HL-60/S4 (cell line): ENCODE data around the gene SPAG7.

Experiments used
- in situ Hi-C: fragments of 300-500 bp; cut with MboI; formaldehyde crosslinking; loops from 2 replicates; pipeline ENCODE4 v1.14.3; 2022; ENCODE audit warnings: low sequenced_read_pairs

Gene SPAG7, protein sequence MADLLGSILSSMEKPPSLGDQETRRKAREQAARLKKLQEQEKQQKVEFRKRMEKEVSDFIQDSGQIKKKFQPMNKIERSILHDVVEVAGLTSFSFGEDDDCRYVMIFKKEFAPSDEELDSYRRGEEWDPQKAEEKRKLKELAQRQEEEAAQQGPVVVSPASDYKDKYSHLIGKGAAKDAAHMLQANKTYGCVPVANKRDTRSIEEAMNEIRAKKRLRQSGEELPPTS

DNA sequence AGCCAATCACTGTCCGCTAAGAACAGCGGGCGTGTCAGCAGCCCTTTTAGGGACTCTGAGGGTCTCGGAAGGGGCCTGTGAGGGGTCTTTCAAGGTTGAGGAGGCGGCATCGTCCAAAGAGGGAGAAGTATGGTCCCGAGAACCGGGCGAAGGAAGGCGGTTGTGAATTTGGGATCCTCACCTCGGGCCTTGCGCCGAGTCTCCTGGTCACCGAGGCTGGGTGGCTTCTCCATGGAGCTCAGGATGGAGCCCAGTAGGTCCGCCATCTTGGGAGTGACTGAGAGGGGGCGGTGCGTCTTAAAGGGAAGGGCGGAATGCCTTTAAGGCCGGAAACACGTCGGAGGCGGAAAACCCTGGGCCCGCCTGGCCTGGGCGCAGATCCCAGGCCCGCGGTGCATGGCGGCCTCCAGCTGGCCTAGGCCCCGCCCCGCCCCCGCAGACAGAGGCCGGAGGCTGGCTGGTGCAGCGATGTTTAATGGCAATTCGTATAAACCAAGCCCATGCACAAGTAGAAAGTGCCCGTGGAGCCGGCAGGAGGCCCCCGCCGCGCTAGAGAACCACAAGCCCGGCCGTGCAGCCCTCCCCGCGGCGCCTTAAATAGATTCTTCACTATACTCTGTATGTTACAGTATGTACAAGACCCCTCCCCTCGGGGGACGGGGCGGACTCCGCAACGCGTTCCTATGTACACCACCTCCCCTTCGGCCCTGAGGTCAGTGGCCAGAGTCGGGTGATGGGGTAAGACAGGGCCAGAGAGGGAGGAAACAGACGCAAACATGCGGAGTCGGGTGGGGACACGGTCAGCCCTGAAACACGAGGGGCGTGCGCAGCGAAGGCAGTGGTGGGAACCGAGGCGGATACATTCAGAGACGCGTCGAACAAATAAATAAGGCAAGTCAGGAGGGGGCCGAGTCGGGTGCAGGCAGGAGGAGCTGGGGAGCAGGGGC is at the start of gene SPAG7:
SPAG7 (minus strand) TSS at position 279 of the 947 bp plus-strand sequence; CDS start at position 266, 13 bp downstream.
- in situ Hi-C loops = no loop called here

DNA sequence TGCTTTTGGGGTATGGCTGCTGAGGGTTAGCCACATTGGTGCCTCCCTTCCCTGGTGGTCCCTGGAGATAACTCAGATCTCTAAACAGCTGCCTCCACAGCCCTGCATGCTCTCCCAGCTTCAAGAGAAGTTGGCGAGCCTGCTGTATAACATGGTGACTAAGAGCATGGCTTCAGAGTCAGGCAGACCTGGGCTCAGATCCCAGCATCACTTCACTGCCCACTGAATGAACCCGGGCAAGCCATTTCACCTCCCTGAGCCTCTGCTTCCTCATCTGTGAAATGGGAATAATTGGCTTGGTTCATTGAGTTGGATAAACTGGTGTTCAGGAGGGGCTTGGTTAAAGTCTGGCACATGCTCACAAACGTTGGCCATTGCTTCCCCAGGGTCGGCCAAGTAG is 46.7 kb upstream of the SPAG7 start:
- in situ Hi-C loops = no loop called here

DNA sequence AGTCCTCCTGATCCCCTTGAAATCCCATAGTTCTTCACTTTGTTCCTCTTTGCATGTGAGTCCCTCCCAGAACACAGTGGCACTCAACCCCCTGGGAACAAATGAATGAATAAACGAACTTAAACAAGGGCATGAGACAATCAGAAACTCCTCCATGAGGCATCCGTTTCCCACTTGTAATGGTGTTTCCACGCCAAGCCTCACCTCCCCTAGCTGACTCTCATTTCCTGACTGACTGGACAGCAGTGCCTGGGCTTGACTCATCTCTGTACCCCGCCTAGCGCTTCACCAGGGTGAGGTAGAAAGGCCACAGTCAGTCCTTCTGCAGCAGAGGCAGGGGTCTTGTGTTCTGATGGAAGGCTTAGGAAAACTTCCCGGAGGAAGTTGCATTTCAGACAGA is 44.3 kb upstream of the SPAG7 start:
- in situ Hi-C loops = no loop called here

DNA sequence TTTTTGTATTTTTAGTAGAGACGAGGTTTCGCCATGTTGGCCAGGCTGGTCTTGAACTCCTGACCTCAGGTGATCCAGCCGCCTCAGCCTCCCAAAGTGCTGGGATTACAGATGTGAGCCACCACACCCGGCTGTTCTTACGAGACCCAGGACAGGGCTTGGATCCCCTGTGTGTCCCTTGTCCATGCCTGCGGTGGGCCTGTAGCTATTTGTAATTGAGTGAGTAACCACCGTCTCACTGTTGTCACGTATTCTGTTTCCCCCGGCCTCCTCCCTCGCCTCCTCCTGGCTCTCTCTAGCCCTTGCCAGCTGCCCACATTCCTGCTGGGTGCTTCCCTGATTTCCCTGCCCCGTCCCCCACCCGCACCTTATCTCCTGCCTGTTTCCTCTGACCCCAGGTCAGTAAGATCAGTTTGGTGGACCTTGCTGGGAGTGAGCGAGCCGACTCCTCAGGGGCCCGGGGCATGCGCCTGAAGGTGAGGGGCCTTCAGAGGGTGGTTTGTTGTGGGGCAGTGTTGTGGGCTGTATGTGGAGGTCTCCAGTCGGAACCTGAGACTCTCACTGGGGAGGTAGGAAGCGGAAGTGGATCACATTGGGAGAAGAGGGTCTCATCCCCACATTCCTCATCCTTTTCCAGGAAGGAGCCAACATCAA is 35.7 kb upstream of the SPAG7 start:
- in situ Hi-C loops = no loop called here

DNA sequence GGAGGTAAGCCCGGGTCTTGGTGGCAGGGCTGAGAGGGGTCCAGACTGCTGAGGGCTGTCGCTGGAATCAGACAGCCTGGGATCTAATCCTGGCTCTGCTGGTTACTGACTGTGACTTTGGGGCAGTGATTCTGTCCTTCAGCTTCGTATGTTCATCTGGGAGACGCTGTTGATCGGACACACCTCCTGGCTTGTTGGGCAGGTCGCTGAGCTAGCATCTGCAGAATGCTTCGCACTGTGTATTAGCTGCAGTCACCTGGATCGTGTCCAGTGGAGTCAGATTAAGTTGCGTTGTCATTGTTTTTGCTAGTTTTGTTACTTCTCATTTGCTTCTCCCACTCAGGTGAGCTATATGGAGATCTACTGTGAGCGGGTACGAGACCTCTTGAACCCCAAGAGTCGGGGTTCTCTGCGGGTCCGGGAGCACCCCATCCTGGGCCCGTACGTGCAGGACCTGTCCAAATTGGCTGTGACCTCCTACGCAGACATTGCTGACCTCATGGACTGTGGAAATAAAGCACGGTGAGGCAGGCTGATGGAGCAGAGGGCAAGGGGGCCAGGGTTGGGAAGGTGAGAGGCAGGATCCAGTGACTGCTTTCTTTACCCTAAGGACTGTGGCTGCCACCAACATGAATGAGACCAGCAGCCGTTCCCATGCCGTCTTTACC is 34.6 kb upstream of the SPAG7 start:
- in situ Hi-C loops = no loop called here

DNA sequence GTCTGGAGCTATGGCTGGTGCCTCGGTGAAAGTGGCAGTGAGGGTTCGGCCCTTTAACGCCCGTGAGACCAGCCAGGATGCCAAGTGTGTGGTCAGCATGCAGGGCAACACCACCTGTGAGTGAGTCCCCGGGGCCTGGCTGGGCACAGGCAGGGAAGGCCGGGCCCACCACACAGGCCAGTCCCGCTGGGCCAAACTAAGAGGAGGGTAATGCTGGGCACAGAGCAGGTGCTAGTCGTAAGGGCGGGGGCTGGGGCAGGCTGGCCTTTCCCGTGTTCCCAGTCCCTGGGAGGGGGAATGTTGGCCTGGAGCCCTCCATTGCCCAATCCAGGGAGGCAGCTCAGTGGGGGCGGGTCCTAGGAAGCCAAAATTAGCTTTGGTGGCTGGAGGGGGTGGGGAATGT is 32.6 kb upstream of the SPAG7 start:
- in situ Hi-C loops = no loop called here

DNA sequence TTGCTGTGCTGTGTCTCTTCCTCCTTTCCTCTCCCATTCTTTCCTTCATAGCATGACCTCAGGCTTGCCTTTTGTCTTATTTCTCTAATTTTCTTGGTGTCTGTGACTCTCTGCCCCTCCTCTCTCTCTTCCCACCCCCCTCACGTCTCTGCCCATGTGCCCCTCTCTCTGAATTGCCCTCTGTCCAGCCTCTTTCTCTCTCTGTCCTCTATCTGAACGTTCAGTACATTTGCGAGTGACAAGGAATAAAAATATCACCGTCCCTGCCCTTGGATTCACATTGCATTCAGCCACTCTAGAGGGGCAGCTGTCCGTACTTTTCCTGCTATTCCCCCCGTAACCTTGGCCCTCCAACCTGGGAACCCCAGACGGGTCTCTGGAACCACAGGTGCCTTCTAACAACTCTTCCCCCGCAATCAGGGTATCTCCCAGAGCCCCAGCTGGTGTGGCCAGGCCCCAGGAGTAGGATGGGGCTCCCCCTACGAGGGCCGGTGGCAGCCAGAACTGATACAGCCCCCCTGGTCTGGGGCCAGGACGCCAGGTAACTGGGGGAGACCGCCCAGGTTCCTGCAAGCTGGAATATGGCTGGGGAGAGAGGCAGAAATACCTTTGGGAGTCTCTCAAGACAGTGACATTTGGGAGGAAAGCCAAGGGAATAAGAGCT is 31.9 kb upstream of the SPAG7 start:
- in situ Hi-C loops = no loop called here

DNA sequence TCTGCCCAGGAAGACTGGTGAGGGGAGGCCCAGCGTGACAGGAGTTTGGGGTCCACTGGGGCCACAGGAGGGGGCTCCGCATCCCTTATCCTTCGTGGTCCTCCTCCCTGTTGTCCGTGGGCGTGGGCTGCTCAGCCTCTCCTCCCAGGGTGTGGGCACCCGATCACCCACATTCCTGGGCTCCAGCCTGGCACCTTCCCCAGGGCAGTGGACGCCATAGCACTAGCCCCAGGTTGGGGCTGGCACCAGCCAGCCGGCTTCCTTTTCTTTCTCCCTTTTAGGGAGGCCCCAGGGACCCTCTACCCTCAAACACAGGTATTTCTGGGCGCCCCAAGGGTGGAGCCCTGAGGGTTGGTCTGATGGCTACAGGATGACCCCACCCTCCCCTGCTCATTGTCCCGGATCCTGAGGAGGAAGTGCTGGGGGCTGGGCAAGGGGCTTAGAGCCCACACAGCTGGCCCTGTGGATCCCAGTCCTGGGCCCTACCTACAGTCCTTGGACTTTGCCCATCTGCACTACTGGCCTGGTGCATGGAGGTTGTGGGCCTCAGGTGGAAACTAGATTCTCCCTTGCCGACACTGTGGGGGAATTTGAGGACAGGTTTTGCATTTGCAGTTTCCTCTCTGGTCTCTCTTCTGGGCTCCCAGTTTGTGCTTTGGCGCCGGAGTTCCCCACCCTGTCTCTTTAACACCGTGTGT is 31.3 kb upstream of the SPAG7 start:
- in situ Hi-C loops = no loop called here

DNA sequence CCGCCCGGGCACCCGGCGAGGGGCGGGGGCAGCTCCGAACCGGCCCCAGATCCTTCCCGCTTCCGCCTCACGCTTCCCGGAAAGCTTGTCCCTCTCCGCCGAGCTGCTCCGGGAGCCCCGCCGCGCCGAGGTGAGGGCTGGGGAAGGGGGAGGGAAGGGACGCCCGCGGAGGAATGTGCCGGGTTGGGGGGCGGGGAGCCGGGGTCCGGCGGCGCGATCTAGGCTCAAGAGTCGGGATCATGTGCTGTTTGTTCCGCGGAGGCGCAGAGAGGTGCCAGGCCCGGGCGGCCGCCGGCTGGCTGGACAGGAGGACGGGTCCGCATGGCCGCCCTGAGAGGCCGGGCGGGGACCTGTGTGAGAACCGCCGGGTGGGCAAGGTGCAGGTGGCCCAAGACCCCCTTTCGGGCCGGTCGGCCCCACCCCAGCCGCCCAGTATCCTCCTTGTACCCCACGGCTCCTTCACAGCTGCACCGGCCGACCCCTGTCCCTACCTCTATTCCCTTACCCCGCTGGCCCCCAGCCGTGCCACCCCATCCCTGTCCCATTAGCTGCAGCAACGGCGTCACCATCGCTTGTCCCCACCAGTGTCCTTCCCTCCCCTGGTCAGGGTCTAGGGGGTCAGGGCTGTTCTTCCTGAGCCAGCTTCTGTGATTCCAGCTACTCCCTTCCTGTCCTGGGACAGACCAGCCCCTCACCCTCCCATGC is 30.6 kb upstream of the SPAG7 start:
- in situ Hi-C loops = no loop called here

DNA sequence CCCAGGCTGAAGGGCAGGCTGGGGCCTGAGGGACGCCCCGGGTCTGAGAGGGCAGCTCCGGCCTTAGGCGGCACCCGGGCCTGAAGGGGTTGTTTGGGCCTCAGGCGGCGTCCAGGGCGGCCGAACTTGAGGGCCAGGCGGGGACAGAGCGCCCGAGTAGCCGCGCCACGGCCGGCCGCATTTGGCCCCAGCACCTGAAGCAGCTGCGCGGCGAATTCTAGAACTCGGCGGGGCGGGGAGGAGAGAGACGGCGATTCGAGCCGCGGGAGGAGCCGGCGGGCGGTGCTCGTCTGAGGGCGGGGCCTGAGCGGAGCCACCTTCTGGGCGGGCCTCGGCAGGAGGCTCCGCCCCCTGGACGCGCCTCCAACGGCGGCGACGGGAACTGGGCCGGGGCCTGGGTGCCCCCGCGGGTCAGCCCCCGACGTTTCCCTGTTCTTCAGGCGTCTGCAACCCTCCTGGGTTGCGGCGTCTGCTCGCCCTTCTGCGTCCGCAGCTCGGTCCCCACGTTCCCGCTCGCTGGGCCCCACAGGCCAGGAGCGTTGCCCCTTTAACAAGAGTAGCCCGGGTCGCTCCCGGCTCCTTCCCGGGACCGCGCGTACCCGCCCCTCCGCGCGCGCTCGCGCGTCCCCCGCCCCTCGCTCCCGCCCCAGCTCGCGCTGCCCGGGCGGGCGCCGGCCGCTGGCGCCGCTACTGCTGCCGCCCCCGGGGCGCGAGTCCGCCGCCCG is 29.8 kb upstream of the SPAG7 start, which contains the start of the genes INCA1 and KIF1C:
INCA1 (minus strand) TSS at position 221 of the 725 bp plus-strand sequence. CDS start 3,085 bp downstream, outside the sequence.
KIF1C (plus strand) TSS at position 649 of the 725 bp plus-strand sequence. CDS start 2,297 bp downstream, outside the sequence.
- in situ Hi-C loops = no loop called here

DNA sequence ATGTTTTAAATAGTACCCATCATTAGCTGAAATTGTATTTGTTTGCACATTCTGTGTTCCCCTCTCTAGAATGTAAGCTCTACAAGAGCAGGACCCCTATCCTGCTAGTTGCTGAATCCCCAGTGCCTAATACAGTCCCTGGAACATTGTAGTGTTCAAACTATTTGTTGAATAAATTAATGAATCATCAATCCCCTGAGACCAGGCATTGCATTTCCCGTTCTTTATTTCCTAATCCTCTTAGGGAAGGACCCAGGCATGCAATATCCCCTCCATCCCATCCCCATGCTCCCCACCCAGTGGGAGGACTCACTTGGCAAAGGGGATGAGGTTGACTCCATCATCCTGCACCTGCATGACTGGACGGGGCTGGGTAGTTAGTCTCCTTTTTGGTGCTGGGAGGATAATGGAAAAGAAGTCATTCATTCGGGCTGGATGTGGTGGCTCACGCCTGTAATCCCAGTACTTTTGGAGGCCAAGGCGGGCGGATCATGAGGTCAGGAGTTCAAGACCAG is 26.5 kb upstream of the SPAG7 start:
- in situ Hi-C loops = no loop called here

DNA sequence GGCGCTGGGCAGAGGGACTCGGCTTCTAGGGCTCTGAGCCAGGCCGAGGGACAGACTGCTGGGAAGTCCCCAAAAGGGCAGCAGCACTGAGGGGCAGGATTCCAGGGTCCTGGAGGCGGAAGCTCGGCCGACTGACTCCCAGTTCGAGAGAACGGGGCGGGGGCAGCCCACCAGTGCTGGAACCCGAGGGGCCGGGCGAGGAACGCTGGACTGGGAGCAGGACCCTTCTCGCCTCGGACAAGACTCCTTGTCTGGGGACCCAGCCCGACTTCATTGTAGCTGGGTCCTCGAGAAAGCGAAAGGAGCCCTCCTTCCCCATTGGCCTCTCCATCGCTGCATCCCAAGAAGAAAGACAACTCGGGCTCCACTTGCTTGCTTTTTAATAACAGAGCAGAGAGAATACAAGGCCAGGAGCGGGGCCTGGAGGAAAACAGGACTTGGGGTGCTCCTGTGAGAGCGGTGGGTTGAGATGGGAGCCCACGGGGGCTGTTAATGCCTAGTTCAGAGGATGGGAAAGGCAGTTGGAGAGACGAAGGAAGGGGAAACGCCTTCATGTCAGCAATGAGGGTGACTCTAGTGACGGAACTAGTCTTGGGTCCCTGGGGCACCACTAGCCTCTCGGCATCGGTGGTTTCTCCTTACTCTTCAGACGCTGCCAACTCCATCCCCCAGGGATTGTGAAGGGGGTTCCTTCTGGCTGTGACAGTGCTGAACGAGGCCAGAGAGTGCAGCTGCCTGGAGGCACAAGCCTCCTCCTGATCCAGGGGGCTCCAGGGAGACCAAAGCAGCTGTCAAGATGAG is 20.4 kb upstream of the SPAG7 start:
- in situ Hi-C loops = no loop called here

DNA sequence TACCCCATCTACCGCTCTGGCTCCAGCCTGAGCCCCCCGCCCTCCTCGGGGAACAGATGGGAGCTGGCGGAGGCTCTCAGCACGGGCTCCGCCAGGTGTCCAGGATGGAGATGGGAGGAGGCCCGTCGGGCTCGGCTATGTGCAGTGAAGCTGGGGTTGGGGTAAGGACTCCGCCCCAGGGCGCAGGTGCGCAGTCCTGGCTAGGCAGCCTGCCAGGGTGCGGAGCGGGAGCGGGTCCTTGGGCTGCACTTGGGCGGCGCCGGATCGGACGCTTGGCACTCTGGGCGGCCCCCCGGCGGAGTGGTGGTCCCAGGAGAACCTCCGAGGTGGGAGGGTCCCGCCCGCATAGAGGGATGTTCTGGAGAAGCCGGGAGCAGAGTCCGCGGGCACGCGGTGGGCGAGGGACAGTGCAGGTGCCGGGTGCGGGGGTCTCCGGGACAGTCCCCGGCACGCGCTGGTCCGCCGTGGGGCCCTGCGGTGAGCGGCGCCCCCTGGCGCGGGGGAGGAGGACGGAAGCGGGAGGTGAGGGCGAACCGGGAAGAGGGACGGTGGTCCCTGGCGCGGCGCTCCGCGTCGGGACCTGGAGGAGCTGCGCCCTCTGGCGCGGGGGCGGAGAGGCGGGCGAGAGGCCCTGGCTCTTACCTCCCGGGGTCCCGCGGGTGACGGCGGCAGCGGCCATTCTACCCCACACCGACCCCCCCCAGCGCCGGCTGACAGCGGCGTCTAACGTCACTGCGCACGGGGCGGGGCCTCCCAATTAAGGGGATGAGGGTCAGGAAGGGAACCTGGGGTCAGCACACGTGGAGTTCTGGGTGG is 19.5 kb upstream of the SPAG7 start, which contains the start of gene CAMTA2:
CAMTA2 (minus strand) TSS at position 725 of the 816 bp plus-strand sequence. CDS start 1,453 bp downstream, outside the sequence.
- in situ Hi-C loops = no loop called here

DNA sequence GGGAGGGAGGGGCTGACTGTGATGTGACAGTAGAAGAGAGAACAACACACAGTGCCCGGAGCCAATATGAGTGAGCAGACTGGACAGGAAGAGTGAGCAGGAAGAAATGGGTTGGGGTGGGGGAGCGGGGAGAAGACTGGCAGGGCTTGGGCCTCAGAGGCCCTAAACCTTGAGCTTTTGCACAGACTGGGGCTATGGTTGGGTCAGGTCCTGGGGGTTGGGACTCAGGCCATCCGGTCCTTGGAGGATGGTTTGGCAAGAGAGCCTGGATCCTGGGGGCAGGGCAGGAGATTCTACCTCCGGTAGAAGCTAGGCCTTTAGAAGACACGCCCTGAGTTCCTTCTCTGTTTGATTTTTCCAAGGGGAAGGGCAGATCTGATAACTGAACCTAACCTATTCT is 18.8 kb upstream of the SPAG7 start:
- in situ Hi-C loops = no loop called here

DNA sequence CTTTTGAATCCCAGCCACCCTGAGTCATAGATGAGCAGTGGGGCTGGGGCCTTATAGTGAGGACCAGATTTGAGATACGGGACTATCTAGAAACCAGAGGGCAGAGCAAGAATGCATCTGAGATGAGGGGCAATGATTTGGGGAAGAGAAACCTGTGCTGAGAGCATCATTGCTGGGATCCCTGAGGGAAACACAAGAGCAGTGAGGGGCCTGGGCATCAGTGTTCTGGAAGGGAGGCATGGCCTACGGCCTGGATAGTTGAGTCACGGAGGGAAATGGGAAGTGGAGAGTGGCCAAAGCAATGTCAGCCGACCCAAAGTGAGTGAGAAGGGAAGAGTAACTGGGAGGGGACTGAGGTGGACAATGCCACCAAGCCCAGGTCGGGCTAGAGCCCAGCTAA is 14.7 kb upstream of the SPAG7 start:
- in situ Hi-C loops = no loop called here

DNA sequence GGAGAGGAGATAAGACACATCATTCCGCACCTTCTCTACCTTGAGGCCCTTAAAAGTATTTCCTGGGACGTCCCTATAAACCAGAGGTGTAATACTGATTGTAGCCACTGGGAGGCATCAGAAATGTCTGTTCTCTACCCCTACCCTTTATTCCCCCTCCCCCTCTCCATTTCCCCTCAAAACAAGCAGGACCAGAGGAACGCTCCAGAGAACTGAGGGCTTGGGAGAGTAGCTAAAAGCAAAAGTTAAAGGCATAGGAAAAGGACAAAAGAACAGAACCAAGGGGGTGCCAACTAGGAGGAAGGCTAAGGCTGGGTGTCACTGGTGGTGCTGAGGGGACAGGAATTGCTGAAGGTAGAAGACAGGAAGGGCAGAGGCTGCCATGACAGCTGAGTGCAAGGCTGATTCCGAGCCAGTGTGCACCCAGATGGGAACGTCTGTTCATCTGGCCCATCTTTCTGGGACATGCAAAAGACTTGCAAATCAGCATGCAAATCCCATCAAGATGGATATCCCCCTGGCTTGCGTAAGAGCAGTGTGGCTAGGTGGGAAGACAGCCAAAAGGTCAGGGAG is 13.1 kb upstream of the SPAG7 start:
- in situ Hi-C loops = no loop called here
